ENCODE measurements around the gene CAPN9.
"Not testable (repeated sequence)": the region's sequence is repeated elsewhere in the genome, so short reads cannot be mapped to it uniquely, and the experiment has no call there.

CAPN9 gene

GRCh38 chr1:230747127-230747730 lies at the start of gene CAPN9:
TSS of gene CAPN9 (plus strand) at chr1:230747388. CDS start at chr1:230747497, 109 bp downstream.
- peak within 1 kb of the TSS; percentile 83 for H3K9ac ChIP-seq (ENCODE audit: low read length)
- H3K27me3 ChIP-seq (ENCODE audit: control insufficient read depth, insufficient read depth, low read length): no peaks in the 10 kb centered on the region
- H3K4me3 ChIP-seq (ENCODE audit: low read length): peak within 1 kb of the TSS; percentile 56
- H3K36me3 ChIP-seq (ENCODE audit: control insufficient read depth, insufficient read depth, low read length): no peaks in the 10 kb centered on the region
- H3K9me3 ChIP-seq (ENCODE audit: control insufficient read depth, low read length): no peaks in the 10 kb centered on the region
- peaks cover 61% of the 10 kb centered on the region for H3K4me1 ChIP-seq (ENCODE audit: control insufficient read depth, insufficient read depth, low read length)

DNA sequence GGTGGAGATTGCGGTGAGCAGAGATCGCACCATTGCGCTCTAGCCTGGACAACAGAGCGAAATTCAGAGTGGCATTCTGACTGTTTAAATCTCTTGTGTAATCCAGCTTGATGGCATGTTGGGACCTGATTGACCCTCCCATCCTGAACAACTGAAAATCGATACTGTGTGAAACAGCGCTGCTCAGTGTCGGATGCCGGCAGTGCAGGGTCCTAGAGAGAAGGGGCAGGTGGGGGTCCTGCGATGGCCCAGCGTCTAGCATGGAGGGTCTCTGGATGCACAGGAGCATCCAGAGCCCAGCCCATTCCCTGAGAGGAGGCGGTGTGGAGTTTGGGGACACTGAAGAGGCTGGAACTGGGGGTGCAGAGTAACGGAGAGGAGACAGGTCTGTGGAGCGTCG lies 49.1 kb upstream of the CAPN9 start:
- peaks cover 8% of the 10 kb centered on the region for H3K4me1 ChIP-seq (ENCODE audit: control insufficient read depth, insufficient read depth, low read length)
- no peaks in the 10 kb centered on the region for H3K9me3 ChIP-seq (ENCODE audit: control insufficient read depth, low read length)
- H3K9ac ChIP-seq (ENCODE audit: low read length): no peak overlapping the region
- H3K4me3 ChIP-seq (ENCODE audit: low read length): no peak overlapping the region
- no peaks in the 10 kb centered on the region for H3K36me3 ChIP-seq (ENCODE audit: control insufficient read depth, insufficient read depth, low read length)
- no peaks in the 10 kb centered on the region for H3K27me3 ChIP-seq (ENCODE audit: control insufficient read depth, insufficient read depth, low read length)

DNA sequence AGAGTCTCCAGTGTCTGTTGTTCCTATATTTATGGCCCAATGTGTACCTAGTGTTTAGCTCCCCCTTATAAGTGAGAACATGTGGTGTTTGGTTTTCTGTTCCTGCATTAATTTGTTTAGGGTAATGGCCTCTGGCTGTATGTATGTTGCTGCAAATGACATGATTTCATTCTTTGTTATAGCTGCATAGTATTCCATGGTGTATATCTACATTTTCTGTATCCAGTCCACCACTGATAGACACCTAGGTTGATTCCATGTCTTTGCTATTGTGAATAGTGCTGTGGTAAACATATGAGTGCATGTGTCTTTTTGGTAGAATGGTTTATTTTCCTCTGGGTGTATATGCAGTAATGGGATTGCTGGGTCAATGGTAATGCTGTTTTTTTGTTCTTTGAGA lies 48.2 kb upstream of the CAPN9 start:
- not testable (repeated sequence) for H3K9ac ChIP-seq (ENCODE audit: low read length); H3K27me3 ChIP-seq (ENCODE audit: control insufficient read depth, insufficient read depth, low read length); H3K4me3 ChIP-seq (ENCODE audit: low read length); H3K9me3 ChIP-seq (ENCODE audit: control insufficient read depth, low read length); H3K36me3 ChIP-seq (ENCODE audit: control insufficient read depth, insufficient read depth, low read length)
- H3K4me1 ChIP-seq (ENCODE audit: control insufficient read depth, insufficient read depth, low read length): peaks cover 15% of the 10 kb centered on the region

DNA sequence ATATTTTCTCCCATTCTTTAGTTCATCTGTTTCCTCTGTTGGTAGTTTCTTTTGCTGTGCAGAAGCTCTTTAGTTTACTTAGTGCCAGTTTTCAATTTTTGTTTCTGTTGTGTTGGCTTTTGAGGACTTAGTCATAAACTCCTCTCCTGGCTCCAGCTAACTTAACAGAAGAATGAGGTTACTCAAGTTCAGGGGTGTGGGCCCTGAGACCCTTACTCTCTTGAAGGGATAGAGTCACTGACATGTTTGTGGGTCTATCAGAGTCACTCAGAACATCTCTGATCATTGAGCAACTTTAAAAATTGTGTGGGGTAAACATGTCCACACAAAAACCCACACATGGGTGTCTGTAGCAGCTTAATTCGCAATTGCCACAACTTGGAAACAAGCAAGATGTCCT lies 47.5 kb upstream of the CAPN9 start:
- no peaks in the 10 kb centered on the region for H3K9me3 ChIP-seq (ENCODE audit: control insufficient read depth, low read length)
- peaks cover 15% of the 10 kb centered on the region for H3K4me1 ChIP-seq (ENCODE audit: control insufficient read depth, insufficient read depth, low read length)
- H3K27me3 ChIP-seq (ENCODE audit: control insufficient read depth, insufficient read depth, low read length): no peaks in the 10 kb centered on the region

DNA sequence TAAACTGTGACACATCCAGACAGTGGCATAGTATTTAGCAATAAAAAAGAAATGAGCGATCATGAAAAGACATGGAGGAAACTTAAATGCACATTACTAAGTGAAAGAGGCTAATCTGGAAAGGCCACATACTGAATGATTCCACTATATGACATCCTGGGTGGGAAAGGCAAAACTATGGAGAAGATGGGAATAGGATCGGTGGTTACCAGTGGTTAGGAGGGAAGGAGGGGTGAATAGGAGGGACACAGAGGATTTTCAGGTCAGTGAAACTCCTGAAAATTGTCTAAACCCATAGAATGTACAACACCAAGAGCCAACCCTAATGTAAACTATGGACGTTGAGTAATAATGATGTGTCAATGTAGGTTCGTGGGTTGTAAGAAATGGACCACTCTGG lies 47.1 kb upstream of the CAPN9 start:
- Histone ChIP-seq H3K4me3 (ENCODE audit: low read length) (no peak overlapping the region), H3K27me3 (ENCODE audit: control insufficient read depth, insufficient read depth, low read length) (no peaks in the 10 kb centered on the region), H3K4me1 (ENCODE audit: control insufficient read depth, insufficient read depth, low read length) (peaks cover 15% of the 10 kb centered on the region), H3K9me3 (ENCODE audit: control insufficient read depth, low read length) (no peaks in the 10 kb centered on the region), H3K9ac (ENCODE audit: low read length) (no peak overlapping the region), H3K36me3 (ENCODE audit: control insufficient read depth, insufficient read depth, low read length) (no peaks in the 10 kb centered on the region)

More for the DNA sequence above, 47.5 kb upstream of the CAPN9 start:
- Histone ChIP-seq H3K9ac (ENCODE audit: low read length) (no peak overlapping the region), H3K4me3 (ENCODE audit: low read length) (no peak overlapping the region), H3K36me3 (ENCODE audit: control insufficient read depth, insufficient read depth, low read length) (no peaks in the 10 kb centered on the region)

DNA sequence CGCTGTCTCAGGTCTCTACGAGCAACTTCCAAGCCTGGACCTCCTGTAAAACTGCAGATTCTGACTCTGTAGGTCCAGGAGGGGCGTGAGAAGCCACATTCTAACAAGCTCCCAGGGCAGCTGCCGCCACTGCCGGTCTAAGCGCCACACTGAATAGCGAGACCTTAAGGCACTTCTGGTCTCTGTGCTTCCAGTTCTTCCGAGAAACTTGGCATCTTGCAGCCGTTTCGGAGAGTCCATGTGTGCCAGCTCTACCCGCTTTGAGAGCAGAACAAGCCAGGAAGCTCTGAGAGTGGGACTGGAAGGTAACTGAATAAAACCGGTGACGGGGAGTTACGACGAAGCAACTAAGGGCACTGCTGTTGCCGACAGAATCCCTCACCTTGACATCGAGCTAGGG lies 45.8 kb upstream of the CAPN9 start:
- Histone ChIP-seq H3K4me3 (ENCODE audit: low read length) (no peak overlapping the region), H3K9ac (ENCODE audit: low read length) (no peak overlapping the region), H3K9me3 (ENCODE audit: control insufficient read depth, low read length) (no peaks in the 10 kb centered on the region), H3K36me3 (ENCODE audit: control insufficient read depth, insufficient read depth, low read length) (no peaks in the 10 kb centered on the region), H3K27me3 (ENCODE audit: control insufficient read depth, insufficient read depth, low read length) (no peaks in the 10 kb centered on the region), H3K4me1 (ENCODE audit: control insufficient read depth, insufficient read depth, low read length) (peaks cover 15% of the 10 kb centered on the region)

- no peaks in the 10 kb centered on the region for H3K36me3 ChIP-seq (ENCODE audit: control insufficient read depth, insufficient read depth, low read length)
These were observed 45.1 kb upstream of the CAPN9 start for GRCh38 chr1:230701895-230702768.

DNA sequence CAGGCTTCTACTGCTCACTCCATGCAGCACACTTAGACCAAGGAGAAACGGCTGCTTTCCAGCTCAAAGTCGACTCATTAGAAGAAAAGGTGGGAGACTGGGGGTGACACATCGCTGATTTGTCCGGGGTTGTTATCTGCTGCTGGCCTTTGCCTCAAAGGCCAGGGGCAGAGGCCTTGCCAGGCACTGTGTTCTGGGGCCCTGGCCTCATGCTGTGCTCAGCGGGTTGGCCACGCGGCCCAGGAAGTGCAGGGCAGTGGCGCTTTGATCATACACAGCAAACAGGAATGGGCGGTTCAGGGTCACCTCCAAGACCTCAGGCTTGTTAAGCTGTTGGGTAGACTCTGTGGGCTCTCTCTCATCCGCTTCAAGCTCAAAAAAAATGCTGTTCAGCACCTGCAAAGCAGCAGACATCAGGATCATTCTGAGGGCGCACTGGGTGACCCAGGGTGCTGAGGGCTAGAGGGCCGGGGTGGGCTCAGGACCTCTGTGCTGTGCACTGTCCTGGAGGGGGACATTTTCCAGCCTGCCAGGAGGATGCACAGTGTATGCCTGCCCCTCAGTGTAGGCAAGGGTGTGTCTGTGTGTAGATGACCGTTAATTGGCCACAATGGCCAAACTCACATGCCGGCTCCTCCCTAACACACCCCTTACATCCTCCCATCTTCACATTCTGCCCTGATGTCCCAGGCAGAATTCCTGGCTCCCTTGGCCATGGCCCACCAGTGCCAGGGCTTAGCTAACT lies 44.1 kb upstream of the CAPN9 start:
- Histone ChIP-seq H3K27me3 (ENCODE audit: control insufficient read depth, insufficient read depth, low read length) (no peaks in the 10 kb centered on the region), H3K9ac (ENCODE audit: low read length) (no peak overlapping the region), H3K4me1 (ENCODE audit: control insufficient read depth, insufficient read depth, low read length) (peaks cover 15% of the 10 kb centered on the region), H3K36me3 (ENCODE audit: control insufficient read depth, insufficient read depth, low read length) (no peaks in the 10 kb centered on the region), H3K4me3 (ENCODE audit: low read length) (no peak overlapping the region), H3K9me3 (ENCODE audit: control insufficient read depth, low read length) (no peaks in the 10 kb centered on the region)

More at GRCh38 chr1:230701895-230702768, 45.1 kb upstream of the CAPN9 start:
- Histone ChIP-seq H3K9me3 (ENCODE audit: control insufficient read depth, low read length) (no peaks in the 10 kb centered on the region), H3K4me3 (ENCODE audit: low read length) (no peak overlapping the region), H3K9ac (ENCODE audit: low read length) (no peak overlapping the region), H3K4me1 (ENCODE audit: control insufficient read depth, insufficient read depth, low read length) (peaks cover 15% of the 10 kb centered on the region), H3K27me3 (ENCODE audit: control insufficient read depth, insufficient read depth, low read length) (no peaks in the 10 kb centered on the region)

- H3K36me3 ChIP-seq (ENCODE audit: control insufficient read depth, insufficient read depth, low read length): no peaks in the 10 kb centered on the region
- H3K9ac ChIP-seq (ENCODE audit: low read length): no peak overlapping the region
These were observed 43.4 kb upstream of the CAPN9 start for GRCh38 chr1:230703679-230704385.

GRCh38 chr1:230704830-230705229 lies 42.4 kb upstream of the CAPN9 start:
- no peak overlapping the region for H3K4me3 ChIP-seq (ENCODE audit: low read length)
- H3K27me3 ChIP-seq (ENCODE audit: control insufficient read depth, insufficient read depth, low read length): no peaks in the 10 kb centered on the region
- H3K9me3 ChIP-seq (ENCODE audit: control insufficient read depth, low read length): no peaks in the 10 kb centered on the region
- H3K4me1 ChIP-seq (ENCODE audit: control insufficient read depth, insufficient read depth, low read length): peaks cover 19% of the 10 kb centered on the region
- no peaks in the 10 kb centered on the region for H3K36me3 ChIP-seq (ENCODE audit: control insufficient read depth, insufficient read depth, low read length)
- no peak overlapping the region for H3K9ac ChIP-seq (ENCODE audit: low read length)

More at GRCh38 chr1:230703679-230704385, 43.4 kb upstream of the CAPN9 start:
- Histone ChIP-seq H3K4me1 (ENCODE audit: control insufficient read depth, insufficient read depth, low read length) (peaks cover 17% of the 10 kb centered on the region), H3K27me3 (ENCODE audit: control insufficient read depth, insufficient read depth, low read length) (no peaks in the 10 kb centered on the region), H3K4me3 (ENCODE audit: low read length) (no peak overlapping the region), H3K9me3 (ENCODE audit: control insufficient read depth, low read length) (no peaks in the 10 kb centered on the region)

DNA sequence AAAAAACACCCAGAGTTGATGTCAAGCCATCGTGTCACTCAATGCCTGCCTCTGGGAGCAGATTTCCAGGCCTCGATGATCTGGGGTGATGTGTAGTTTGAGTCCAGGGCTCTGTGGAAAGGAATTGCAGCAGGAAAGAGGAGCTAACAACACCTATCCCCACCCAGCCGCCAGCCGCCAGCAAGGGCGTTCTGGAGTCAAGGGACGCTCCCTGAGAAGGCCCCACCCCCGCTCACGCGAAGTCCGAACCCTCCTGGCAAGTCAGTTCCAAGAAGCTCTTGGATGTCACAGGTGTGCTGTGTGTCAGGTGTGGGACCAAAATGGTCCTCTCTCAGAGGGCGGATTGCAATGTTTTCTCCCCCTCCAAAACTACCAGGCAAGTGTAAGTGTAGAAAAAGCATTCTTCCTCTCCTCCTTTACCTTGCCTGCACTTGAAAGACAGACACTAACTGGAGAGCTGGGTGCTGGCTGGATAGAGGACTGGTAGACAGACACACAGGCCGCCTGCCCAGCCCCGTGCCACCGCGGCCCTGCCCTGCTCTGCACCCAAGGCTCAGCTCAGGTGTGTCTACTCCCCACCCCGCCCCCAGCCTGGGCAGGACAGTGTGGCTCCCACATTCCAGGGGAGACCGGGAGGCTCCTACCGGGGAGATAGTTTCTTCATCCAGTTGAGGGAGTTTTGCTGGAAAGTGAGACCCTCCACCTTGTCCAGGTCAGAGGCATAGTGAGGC lies 41.7 kb upstream of the CAPN9 start:
- Histone ChIP-seq H3K4me3 (ENCODE audit: low read length) (no peak overlapping the region), H3K4me1 (ENCODE audit: control insufficient read depth, insufficient read depth, low read length) (peaks cover 19% of the 10 kb centered on the region), H3K36me3 (ENCODE audit: control insufficient read depth, insufficient read depth, low read length) (no peaks in the 10 kb centered on the region), H3K27me3 (ENCODE audit: control insufficient read depth, insufficient read depth, low read length) (no peaks in the 10 kb centered on the region), H3K9ac (ENCODE audit: low read length) (no peak overlapping the region), H3K9me3 (ENCODE audit: control insufficient read depth, low read length) (no peaks in the 10 kb centered on the region)
